ENCODE measurements around the gene NR1I3. TPM values are rescaled to one million over a fixed set of nuclear protein-coding genes. Genes with fewer than 3 reads are reported as not detected.

The NR1I3 gene
- total RNA-seq, 1 donor from 2014 or later, result not detected

DNA sequence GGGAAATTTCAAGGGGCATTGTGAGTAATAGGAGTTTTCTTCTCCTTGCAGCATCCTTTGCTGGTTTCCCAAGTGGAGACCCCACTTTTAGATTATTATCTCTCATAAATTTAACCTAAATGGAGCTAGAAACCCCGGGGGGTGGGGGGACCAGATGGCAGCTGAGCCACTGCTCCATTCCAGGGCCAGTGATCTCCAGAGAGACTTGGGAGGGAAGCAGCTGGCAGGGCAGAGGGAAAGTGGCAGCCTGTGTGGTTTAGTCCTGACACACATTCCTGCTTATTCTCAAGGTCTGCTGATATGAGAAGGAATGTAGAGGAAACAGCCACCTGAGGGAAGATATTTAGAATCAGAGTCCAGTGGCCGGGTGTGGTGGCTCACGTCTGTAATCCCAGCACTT is 36.9 kb upstream of the NR1I3 start:
- intact Hi-C loops (cut with DNase I), result no loop called here
- H3K4me3 ChIP-seq, result no peak overlapping the region

DNA sequence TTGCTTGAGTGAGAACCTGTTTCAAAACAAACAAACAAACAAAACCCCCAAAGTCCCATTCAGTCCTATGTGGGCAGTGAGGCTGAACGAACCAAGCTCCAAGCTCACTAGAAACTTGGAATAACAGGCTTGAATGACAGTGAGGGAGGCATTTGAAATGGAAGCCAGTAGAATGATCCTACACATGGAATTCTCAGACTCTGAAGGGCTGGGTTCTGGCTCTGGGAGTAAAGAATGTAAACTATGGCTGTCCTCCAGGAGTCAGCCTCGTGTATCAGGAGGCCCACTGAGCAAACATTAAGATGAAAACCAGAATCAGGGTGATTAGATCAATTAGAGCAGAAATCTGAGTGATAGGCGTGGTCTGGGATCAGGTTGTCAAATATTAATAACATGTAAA is 35.4 kb upstream of the NR1I3 start:
- Histone ChIP-seq H3K4me1 (no peaks in the 10 kb centered on the region), H3K27ac (no peak overlapping the region), H3K36me3 (no peaks in the 10 kb centered on the region), H3K4me3 (no peak overlapping the region), H3K9me3 (no peaks in the 10 kb centered on the region), H3K27me3 (no peaks in the 10 kb centered on the region)
- no peak for DNase-seq (ENCODE audit: extremely low spot score in 2 of 2)
- intact Hi-C loops (cut with DNase I), result no loop called here
- TF ChIP-seq POLR2AphosphoS5 (IDR thresholded peaks at IDR 0.05; ENCODE audit: insufficient read depth in 1 of 2, low read depth in 1 of 2), result no peak
- TF ChIP-seq, protein P1, sequence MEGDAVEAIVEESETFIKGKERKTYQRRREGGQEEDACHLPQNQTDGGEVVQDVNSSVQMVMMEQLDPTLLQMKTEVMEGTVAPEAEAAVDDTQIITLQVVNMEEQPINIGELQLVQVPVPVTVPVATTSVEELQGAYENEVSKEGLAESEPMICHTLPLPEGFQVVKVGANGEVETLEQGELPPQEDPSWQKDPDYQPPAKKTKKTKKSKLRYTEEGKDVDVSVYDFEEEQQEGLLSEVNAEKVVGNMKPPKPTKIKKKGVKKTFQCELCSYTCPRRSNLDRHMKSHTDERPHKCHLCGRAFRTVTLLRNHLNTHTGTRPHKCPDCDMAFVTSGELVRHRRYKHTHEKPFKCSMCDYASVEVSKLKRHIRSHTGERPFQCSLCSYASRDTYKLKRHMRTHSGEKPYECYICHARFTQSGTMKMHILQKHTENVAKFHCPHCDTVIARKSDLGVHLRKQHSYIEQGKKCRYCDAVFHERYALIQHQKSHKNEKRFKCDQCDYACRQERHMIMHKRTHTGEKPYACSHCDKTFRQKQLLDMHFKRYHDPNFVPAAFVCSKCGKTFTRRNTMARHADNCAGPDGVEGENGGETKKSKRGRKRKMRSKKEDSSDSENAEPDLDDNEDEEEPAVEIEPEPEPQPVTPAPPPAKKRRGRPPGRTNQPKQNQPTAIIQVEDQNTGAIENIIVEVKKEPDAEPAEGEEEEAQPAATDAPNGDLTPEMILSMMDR (IDR thresholded peaks at IDR 0.05), result no peak
- TF ChIP-seq POLR2A (IDR thresholded peaks at IDR 0.05), result no peak

More for the DNA sequence above, 36.9 kb upstream of the NR1I3 start:
- TF ChIP-seq, protein P1 (IDR thresholded peaks at IDR 0.05), result no peak
- TF ChIP-seq POLR2A (IDR thresholded peaks at IDR 0.05) (no peak), POLR2AphosphoS5 (IDR thresholded peaks at IDR 0.05; ENCODE audit: insufficient read depth in 1 of 2, low read depth in 1 of 2) (no peak)
- no peak overlapping the region for H3K27ac ChIP-seq
- H3K27me3 ChIP-seq, result no peaks in the 10 kb centered on the region
- H3K9me3 ChIP-seq, result no peaks in the 10 kb centered on the region
- H3K4me1 ChIP-seq, result no peaks in the 10 kb centered on the region
- no peak for DNase-seq (ENCODE audit: extremely low spot score in 2 of 2)
- no peaks in the 10 kb centered on the region for H3K36me3 ChIP-seq

DNA sequence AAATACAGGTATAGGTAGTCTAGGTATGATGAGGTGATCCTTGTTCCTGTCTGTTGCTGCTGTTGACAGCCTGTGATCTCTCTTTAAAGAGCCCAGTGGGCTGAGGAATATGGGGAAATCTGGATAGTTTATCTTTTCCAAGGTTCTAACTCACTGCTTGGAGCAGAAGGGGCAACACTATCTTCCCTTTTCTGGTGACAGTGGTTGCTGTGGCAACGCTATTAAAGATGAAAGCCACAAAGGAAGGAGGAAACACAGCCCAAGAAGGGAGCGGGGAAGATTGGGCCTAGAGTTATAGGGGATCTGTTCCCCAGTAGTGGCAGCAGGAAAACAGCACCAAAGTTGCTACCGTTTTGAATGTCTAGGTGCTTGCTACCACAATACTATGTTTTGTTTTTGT is 29.3 kb upstream of the NR1I3 start:
- H3K36me3 ChIP-seq, result no peaks in the 10 kb centered on the region
- H3K27me3 ChIP-seq, result no peaks in the 10 kb centered on the region
- H3K4me3 ChIP-seq, result no peak overlapping the region
- no peak for TF ChIP-seq POLR2A (IDR thresholded peaks at IDR 0.05)
- no peak for TF ChIP-seq POLR2AphosphoS5 (IDR thresholded peaks at IDR 0.05; ENCODE audit: insufficient read depth in 1 of 2, low read depth in 1 of 2)
- TF ChIP-seq, protein P1 (IDR thresholded peaks at IDR 0.05), result no peak
- no peaks in the 10 kb centered on the region for H3K9me3 ChIP-seq
- no peak overlapping the region for H3K27ac ChIP-seq
- intact Hi-C loops (cut with DNase I), result no loop called here
- H3K4me1 ChIP-seq, result no peaks in the 10 kb centered on the region
- no peak for DNase-seq (ENCODE audit: extremely low spot score in 2 of 2)

DNA sequence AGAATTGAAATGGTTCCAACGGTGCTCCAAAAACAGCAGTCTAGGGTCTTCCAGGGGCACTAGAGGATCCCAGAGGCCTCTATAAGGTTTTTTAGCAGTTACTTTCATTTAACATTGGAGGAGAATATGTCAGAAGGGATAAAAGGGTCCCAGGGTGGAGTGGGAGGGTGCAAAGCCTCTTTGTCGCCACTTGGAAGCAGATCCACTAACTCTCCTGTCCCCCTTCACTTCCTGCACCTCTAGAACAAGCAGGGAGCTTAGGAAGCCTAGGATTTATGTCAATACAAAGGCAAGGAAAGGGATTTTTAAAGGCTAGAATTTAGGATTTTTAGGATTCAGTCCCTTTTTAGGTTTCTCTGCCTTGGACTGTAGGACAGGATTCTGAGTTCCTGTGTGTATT is 28.8 kb upstream of the NR1I3 start:
- intact Hi-C loops (cut with DNase I), result no loop called here
- Histone ChIP-seq H3K9me3 (no peaks in the 10 kb centered on the region), H3K4me3 (no peak overlapping the region), H3K36me3 (no peaks in the 10 kb centered on the region), H3K27ac (no peak overlapping the region), H3K27me3 (no peaks in the 10 kb centered on the region), H3K4me1 (no peaks in the 10 kb centered on the region)
- TF ChIP-seq POLR2AphosphoS5 (IDR thresholded peaks at IDR 0.05; ENCODE audit: insufficient read depth in 1 of 2, low read depth in 1 of 2), result no peak
- no peak for TF ChIP-seq POLR2A (IDR thresholded peaks at IDR 0.05)
- TF ChIP-seq, protein P1 (IDR thresholded peaks at IDR 0.05), result no peak
- DNase-seq (ENCODE audit: extremely low spot score in 2 of 2), result no peak

DNA sequence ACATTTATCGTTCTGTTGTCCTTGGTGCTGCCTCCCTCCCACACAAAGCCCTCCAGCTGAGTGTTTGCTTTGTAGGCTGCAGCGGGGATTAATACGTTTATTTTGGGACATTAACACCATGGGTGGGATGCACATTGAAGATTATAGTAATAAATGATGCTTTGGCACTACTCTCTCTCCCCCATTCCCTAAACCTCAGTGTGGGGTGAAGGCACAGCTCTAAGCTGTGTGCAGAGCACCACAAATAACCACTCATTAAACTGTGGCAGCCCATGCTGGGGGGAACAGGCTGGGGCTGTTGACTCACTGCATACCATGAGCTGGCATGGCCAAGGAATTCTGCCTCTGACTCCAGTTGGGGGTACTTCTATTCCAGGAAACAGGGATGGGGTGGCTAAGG is 28.2 kb upstream of the NR1I3 start:
- TF ChIP-seq POLR2AphosphoS5 (IDR thresholded peaks at IDR 0.05; ENCODE audit: insufficient read depth in 1 of 2, low read depth in 1 of 2) (no peak), POLR2A (IDR thresholded peaks at IDR 0.05) (no peak)
- TF ChIP-seq, protein P1 (IDR thresholded peaks at IDR 0.05), result no peak
- Histone ChIP-seq H3K27ac (no peak overlapping the region), H3K27me3 (no peaks in the 10 kb centered on the region), H3K9me3 (no peaks in the 10 kb centered on the region), H3K36me3 (no peaks in the 10 kb centered on the region), H3K4me3 (no peak overlapping the region), H3K4me1 (peaks cover 2% of the 10 kb centered on the region)
- DNase-seq (ENCODE audit: extremely low spot score in 2 of 2), result no peak
- intact Hi-C loops (cut with DNase I), result no loop called here
